NCI-H226 (cell line): ENCODE measurements around the gene FTO.
"Not testable (repeated sequence)": the region's sequence is repeated elsewhere in the genome, so short reads cannot be mapped to it uniquely, and the experiment has no call there.

Experiments used
- DNase-seq: peaks from one replicate; pipeline ENCODE4 v3.0.0-alpha.2; 2015

FTO gene

DNA sequence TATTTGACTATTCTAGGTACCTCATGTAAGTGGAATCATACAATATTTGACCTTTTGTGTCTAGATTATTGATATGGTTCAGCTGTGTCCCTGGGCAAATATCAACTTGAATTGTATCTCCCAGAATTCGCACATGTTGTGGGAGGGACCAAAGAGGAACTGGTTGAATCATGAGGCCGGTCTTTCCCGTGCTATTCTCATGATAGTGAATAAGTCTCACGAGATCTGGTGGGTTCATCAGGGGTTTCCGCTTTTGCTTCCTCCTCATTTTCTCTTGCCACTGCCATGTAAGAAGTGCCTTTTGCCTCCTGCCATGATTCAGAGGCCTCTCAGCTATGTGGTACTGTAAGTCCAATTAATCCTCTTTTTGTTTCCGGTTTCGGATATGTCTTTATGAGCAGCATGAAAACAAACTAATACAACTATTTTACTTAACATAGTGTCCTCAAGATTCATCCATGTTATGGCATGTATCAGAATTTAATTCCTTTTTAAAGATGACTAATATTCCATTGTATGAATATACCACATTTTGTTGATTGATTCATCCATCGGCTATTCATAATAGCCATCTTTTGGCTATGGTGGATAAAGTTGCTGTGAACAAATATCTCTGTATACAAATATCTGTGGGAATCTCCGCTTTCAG is 129.1 kb downstream of the FTO start:
- DNase-seq: no peak

DNA sequence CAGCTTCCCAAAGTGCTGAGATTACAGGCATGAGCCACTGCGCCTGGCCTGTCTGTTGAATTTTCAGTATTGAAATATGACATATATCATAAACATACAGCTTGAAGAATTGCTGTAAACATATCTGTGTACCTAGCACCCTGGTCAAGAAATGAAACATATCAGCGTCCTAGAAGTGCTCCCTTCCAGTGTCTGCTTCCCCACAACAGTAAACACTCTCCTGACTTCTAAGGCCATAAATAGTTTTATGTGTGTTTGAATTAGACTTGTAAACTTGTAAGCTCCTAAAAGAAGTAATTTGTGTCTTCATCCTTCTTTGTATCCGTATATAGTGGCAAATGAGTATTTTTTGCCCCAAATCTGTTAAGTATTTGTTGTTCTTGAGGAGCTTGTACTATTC is 132.2 kb downstream of the FTO start:
- DNase-seq: no peak

DNA sequence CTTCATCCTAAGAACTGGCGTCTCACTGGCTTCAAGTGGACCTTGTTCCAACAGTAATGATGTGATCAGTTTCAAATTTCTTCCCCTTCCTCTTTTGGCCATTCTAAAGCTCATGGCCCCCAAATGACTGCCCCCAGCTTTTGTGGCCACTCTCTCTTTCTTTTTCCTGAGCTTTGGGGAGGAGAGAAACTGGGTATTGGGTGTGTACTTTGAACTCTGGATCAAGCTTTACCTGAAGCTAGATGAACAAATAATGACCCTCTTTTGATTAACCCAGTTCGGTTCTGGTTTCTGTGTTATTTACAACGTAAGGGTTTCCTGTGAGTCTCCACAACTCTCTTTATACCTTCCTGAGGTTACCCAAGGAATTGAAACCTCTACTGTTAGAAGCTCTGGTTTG is 132.7 kb downstream of the FTO start:
- no peak for DNase-seq

DNA sequence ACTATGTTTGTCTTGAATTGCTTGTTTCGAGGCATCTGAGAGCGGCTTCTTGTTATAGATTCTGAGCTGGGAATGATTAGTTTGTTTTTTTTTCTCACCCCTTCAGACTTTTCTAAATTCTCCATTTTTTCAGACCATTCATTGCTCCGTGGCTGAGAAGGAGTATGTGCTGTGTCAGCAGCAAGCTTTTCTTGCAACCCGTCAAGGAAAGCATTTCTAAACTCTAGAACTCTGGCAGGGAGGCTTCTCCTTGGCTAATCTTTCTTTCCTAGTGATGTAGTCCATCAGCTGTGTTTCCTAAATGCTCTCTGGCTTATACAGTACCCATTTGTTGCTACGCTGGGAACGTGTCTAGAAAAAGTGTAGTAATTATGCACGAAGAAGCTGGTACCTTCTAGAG is 133.5 kb downstream of the FTO start:
- DNase-seq: no peak

DNA sequence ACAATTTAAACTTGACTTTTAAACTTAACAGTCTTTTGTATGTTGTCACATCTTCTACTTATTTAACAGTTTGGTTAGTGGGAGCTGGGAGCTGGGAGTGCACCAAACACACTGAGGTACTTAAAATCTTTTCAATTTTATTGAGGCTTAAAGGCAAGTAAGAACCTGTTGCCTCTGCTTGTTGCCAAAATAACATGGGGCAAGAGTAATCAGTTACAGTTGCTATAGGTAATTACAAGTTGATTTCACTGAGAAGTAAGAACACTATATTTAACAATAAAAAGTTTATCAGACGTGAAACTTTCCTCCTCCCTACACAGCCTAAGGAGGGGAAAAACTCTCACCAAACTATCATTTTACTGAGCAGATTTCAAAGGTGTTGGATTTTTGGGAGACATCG is 135.2 kb downstream of the FTO start:
- no peak for DNase-seq

DNA sequence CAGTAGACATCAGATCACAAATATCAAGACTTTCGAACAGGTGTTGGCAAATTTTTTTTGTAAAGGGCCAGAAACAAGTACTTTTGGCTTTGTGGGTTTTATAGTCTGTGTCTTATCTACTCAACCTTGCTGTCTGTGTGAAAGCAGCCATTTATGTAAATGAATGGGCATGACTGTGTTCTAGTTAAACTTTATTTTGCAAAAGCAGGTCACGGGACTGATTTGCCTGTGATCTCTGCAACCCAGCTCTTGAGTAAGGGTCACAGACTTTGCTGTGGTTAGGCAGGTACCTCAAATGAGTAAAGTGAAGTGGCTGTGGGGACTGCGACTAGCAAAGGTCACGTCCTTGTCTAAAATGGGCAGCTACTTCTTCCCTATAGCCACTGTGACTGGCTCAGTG is 136.5 kb downstream of the FTO start:
- no peak for DNase-seq

DNA sequence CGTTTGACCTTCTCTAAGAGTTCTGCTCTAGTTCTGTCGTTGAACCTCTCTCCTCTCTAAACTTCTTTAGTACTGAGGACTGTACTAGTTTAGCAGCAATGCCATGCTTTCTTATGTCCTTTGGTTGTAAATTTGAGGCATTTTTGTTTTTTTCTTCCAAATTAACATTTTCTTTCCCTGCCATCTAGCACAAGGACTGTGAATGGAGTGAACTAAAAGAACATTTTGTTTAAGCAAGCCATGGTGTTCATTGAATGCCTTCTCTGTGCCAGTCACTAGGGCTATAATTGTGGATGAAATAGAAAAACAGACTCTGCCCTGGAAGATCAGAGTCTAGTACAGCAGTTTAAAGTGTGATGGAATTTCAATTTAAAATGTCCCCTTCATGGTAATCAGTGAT is 137.9 kb downstream of the FTO start:
- DNase-seq: no peak

DNA sequence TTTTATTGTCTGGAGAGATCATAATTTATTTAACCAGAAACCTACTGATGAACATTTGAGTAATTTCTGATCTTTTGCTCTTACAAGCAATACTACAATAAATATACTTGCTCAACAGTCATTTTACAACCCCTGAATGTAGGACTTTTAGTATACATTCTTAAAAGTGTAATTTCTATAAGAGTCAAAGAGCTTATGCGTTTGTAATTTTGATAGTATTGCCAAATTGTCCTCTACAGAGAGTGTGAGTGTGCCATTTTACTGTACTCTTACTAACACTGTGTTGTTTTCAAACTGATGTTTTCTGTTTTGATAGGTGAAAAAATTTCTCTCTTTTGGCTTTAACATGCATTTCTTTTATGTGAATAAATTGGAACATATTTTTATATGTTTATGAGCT is 139.1 kb downstream of the FTO start:
- DNase-seq: no peak

DNA sequence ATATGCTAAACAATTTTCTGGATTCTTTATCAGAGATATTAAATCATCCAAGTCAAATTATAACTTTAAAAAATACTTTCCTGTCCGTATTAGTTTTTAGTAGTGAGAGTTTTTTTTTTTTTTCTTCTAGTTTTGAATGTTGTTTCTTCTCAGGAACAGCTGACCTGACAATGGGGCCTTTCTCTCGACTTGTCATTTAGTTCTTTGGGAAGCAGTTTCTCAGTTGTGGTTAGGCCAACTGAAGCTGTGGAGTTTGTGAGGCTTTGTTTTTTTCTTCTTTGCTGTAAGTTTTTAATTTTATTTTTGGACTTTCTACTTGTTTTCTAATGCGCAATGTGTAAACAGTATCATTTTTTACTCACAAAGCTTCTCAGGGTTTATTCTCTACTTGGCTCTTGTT is 140.8 kb downstream of the FTO start:
- DNase-seq: no peak

DNA sequence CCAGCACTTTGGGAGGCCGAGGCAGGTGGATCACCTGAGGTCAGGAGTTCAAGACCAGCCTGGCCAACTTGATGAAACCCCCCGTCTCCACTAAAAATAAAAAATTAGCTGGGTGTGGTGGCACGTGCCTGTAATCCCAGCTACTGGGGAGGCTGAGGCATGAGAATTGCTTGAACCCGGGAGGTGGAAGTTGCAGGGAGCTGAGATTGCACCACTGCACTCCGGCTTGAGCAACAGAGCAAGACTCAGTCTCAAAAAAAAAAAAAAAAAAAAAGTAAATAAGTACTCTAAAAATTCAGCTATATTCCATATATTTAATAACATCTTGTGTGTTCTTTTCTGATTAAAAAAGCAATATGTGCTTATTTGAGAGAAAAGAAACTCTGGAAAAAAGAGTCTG is 142.6 kb downstream of the FTO start:
- not testable (repeated sequence) for DNase-seq

DNA sequence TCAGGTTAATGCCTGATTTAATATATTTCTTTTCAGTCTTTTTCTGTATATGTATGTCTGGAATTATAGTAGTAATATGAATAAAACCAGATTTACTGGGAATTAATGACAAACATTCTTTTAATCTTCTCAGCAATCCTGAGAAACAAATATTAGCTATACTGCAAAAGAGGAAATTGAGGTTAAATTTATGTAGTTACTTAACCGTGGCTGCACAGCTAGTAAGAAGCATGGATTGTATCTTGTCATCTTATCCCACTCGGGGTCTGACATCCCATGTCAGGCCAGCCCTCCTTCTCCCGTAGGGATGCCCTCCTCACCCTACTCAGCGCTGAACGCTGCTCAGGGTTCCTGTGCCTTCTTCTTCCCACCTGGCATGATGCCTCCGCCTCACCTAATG is 143.0 kb downstream of the FTO start:
- no peak for DNase-seq

DNA sequence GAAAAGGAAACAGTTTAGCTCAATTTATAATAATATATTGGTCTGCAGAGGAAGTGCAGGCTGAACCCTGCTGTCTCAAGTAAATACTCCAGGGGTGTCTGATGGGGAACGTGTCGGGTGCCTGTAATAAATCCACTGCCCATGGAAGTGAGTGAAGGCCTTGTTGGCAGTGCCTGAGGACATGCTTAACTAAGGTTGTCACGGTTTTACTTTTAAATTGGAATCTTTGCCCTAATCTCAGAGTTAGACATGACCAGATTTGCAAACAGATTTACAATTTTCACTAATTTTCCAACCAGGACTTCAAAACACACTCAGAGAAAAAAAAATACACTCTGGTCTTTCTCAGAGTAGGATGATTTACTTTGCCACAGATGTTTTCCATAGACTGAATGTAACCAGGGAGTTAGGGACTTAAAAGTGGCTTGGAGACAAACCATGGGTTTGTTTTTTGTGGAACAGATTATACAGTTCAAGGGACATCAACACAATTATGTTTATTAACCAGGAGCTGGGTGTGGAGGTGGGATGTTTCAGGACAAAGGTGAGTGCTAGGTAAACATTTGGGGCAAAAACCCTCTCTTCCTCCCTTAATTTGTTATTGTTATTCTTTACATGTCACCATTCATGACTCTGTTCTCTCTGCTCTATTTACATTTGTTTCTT is 144.5 kb downstream of the FTO start:
- no peak for DNase-seq

DNA sequence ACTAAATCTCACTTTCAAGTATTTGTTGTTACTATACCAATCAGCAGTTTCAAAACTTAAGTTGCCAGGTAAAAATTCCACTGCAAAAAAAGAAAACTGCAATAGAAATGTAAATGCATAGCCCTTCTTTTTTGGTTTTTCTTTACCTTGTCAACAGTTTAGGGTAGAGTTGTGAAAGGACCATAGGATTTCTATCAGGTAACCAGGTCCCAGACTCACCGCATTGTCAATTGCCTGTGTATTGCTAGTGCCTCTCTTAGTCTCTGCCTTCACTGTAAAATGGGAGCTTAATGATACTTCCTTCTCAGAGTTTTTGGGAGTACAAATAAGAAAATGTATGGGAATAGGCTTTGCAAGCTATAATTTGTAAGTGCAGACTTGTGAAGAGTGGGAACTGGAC is 145.0 kb downstream of the FTO start:
- no peak for DNase-seq

DNA sequence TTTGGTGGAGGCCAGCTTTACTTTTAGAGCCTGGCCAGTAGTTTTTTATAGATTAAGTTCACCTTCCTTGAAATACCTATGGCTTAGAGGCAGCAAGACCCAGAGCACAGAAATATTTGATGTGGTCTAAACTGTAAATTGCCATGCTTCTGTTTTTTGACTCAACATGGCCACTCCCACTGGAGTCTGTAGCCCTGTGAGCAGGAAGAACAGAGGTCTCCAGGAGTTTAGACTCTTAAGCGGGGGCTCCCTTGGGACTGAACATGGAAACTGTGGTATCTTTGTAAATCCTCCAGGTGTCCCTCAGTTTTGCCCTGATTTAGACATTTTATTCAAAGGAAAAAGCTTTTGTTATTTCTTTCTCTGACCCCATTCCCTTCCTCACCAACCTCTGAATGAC is 145.6 kb downstream of the FTO start:
- no peak for DNase-seq

DNA sequence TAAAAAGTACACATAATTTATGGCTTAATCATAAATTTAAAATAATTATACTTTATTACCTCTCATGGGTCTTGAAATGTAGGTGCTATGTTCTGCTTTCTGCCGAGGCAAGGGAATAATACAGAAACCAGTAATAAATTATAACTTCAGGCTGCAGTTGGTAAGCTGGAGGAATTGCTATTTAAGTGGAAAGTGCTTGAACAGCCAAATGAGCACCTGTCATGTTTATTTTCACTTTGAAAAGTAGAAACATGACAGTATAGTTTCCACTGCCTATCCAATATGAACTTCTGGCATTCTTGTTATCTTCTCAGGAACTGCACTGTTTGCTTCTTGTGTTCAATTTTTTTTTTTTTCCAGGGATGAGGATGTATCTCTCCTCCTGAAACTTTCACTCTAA is 146.0 kb downstream of the FTO start:
- no peak for DNase-seq

DNA sequence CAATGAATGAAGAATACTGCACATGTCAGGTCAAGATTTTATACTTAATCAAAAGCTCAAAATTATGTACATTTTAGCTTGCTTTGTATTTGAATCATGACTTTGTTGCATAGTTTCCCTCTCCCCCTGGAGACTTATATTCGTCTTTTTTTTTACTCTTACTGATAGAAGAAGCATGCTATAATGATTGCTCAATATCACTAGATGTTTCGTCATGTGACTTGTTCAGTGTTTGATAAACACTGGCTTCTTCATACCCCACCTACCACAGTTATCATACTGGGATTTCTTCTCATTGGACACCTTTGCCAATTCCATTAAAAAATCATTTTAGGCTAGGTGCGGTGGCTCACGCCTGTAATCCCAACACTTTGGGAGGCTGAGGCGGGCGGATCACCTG is 148.7 kb downstream of the FTO start:
- DNase-seq: no peak

DNA sequence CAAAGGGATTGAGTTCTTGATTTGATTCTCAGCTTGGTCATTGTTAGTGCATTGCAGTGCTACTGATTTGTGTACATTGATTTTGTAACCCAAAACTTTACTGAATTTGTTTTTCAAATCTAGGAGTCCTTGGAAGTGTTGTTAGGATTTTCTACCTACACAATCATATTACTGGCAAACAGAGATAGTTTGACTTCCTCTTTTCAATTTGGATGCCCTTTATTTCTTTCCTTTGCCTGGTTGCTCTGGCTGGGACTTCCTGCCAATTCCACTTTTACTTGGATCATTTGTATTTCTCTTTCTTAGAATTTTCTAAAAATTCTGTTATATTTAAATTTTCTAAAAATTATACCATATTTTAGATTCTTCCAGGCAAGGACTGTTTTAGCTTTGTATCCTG is 151.1 kb downstream of the FTO start:
- no peak for DNase-seq

DNA sequence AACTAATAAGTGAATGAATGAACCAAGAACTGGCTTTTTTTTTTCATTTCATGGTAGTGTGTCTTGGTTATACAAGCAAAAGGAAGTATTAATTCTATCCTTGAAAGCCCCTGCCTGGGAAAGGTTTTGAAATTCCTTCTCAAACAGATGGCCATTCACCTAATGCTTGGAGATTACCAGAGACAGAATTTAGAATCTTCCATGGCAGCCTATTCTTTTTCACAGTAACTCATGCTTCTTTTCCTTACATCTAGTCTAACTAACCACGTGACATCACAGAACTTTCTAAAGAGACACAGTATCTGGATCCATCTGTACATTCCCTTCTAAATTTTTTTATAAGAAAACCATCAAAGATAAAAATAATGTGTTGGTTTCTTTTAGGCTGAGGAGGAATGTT is 151.6 kb downstream of the FTO start:
- no peak for DNase-seq

DNA sequence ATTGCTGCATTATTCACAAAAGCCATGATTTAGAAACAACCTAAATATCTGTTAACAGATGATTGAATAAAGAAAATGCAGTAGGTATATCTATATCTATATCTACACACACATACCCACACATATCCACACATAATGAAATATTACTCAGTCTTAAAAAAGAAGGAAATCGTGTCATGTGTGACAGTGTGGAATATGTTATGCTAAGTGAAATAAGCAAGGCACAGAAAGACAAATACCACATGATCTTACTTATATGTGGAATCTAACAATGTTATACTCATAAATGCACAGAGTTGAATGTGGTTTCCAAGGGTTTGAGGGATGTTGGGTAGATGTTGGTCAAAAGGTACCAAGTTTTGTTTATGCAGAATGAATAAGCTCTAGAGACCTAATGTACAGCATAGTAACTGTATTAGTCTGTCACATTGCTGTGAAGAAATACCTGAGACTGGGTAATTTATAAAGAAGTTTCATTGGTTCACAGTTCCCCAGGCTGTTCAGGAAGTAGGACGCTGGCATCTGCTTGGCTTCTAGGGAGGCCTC is 156.1 kb downstream of the FTO start:
- no peak for DNase-seq

DNA sequence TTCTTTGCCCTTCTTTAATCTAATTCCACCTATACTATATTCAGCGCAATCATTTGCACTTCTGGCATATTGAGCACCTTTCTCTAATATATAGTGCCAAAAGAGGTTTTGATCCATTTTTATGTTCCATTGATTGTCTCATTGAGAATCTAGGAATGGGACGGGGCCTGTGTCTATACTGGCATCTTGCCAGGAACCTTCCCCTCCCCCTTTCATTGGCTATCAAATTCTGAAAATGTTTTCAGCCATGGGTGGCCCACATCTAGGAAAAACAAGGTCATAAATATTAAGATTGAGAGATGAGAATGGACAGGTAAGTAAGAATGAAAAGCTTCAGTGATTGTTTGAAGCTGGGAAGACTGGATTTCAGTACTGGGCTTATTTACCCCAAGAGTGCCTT is 159.9 kb downstream of the FTO start:
- no peak for DNase-seq

DNA sequence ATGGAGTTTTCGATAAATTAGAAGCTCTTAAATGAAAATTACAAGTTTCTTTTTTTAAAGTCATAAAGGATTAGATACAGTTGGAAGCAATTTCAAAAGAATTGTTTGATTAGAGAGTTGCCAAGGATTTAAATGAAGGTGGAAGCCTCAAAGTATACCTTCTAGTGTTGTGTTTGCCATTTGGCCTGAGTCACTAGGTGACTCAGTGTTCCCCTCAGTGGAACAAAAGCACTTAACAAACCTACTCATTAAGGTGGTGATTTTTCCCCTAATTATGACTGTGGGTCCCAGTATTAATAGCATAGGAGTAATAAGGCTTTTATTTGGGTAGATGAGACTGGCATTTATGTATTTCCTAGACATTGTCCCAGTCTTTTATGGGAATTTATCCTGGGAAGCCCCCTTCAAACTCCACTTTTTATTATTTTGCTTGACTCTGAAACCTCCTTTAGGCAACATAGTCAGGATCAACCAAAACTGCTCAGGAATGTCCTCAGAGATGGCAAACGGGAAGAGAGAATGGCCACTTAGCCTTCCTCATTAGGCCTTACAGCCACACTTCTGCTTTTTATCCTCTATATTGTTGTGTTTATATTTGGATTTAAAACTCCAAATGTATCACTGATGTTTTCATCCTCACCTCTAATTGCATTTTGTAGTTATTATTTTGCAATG is 161.0 kb downstream of the FTO start:
- DNase-seq: no peak

DNA sequence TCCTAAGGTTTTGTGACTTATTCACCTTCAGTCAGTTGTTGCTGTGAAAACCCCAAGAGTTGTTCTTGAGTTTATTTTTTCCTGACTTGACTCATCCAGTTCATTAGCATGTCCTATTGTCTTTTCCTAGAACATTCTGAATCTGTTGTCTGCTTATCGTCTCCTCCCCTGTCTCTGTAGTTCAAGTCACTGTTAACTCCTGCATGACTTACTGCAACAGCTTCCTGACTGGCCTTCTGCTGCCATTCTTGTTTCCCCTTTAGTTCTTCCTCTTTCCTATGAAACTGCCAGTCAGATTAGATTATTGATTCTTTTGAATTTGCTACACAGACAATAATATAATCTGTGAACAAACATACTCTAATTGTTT is 161.5 kb downstream of the FTO start:
- peak; percentile 32 for DNase-seq

DNA sequence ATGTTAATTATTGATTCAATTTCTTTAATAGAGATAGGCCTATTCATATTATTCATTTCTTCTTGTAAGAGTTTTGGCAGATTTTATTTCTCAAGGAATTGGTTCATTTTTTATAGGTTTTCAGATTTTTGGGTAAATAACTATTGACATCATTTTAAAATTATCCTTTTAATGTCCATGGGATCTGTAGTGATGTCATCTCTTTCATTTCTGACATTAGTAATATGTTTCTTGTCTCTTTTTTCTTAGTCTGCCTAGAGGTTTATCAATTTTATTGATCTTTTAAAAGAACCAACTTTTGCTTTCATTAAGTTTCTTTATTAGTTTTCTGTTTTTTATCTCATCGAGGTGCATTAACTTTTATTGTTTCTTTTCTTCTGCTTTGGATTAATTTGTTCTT is 162.6 kb downstream of the FTO start:
- no peak for DNase-seq

DNA sequence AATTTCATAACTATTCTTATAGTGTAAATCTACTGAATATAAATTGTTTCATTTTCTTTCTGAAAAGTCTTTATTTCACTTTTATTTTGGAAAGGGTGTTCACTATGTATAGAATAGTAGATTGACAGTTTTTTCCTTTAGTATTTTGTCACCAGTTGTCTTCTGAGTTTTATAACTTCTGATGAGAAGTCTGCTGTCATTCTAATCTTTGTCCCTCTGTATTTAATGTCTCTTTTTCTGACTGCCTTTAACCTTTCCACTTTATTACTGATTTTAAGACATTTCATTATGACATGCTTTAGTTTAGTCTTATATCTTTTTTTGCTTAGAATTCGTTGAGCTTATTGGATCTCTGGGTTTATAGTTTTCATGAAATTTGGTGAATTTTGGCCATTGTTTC is 166.9 kb downstream of the FTO start:
- no peak for DNase-seq
